Stimulated activated CD8-positive, alpha-beta memory T cell treated with anti-CD3 and anti-CD28 coated beads, Interleukin-12 subunit alpha, Interleukin-12 subunit beta, amount 100 ng/mL, for 24 hours (primary cell): ENCODE results near the gene HOPX.
"Not testable (repeated sequence)": the region's sequence is repeated elsewhere in the genome, so short reads cannot be mapped to it uniquely, and the experiment has no call there.

ENCODE experiments used
- DNase-seq: peaks from one replicate; pipeline ENCODE4 v3.0.0-alpha.2; 2020; ENCODE audit errors: extremely low read depth

Gene HOPX

DNA sequence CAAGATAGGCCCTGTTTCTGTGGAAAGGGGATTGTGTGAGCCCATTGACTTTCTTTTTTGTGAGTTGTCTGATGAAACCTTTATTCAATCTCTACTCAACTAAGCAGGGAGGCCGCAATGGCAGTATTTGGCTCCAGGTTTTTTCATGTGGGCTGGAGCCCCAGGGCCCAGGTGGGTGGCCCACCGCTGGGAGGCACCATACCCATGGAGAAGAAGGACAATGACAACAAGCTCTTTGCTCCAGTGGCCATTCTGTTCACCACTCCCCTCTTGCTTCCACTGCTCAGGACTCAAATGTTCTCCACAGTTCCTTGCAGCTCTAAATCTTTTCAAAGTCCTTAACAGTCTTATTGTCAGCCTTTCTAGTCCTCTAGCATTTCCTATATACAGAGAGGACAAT, 54.1 kb downstream of the HOPX start:
- no peak for DNase-seq

DNA sequence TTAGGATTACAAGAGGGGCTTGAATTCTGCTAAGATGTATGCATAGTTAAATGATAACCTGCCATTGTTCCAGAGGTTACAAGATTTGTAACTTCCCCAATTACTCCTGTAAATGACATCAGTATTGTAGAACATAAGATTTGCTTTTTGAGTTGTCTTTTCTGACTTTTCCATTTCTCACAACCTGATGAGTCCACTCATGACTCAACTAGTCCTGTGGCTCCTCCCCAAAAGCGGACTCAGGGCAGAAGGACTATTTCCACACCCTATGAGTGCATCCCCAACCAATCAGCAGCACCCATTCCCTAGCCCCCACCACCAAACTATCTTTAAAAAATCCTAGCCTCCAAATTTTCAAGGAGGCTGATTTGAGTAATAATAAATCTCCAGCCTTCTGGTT, 54.7 kb downstream of the HOPX start:
- DNase-seq: no peak

DNA sequence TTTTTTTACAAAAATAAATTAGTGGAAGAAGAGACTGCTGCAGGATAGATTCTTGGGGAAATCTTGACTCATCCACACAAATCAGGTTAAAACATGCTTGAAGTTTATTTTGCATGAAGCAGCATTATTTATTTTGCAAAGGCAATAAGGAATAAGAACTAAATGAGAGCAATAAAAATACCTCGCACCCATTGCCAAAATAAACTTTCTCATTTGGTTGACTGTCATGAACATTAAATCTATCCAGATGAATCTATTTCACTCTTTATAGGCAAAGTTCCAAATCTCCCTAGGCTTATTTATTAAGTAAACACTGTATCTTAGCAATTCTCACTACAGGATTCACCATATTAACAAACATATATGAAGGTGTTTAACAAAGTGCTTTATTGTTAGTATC, 58.9 kb downstream of the HOPX start:
- DNase-seq: no peak

DNA sequence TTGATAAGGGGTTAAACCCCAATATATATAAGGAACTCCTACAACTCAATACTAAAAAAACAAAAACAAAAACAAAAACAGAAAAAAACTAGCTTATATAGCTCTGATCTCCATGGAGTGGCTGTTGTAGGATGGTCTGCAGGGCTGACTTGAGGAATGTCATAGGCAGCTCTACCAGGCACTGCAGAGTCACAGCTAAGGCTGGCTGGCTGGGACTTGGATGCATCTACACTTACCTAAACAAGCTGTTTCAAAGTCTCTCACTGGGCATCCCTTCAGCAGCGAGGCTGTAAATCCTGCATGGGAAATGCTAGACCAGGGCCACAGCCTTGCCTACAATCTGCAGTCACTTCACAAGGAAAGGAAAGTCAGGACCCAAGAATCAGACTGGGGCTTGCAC, 61.3 kb downstream of the HOPX start:
- DNase-seq: no peak

DNA sequence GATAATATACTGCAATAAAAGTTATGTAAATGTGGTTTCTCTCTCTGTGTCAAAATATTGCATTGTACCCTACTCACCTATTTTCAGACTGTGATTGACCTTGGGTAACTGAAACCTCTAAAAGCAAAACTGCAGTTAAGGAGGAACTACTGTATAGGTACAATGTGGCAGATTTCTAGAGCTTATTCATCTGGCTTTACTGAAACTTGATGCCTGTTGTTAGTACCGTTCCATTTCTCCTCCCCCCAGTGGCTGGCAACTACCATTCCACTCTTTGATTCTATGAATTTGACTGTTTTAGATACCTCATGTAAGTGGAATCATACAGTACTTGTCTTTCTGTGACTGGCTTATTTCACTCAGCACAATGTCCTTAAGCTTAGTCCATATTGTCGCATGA, 61.9 kb downstream of the HOPX start:
- no peak for DNase-seq

DNA sequence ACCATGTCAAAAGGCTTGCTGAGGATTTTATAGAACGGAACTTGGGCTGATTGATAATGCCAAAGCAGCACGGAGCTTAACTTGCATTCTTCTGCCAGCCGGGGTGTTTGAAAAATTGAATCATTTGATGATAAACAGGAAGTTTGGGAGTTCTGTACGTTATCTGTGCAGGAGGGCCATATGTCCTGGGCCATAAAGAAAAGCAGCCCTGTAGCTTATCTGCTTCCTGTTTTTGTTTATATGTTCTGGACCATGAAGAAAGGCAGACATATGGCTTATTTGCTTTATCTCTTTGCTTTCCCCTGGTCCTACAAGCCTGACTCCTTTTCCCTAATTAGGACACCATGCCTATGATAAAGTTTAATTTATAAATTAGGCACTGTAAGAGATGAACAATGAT, 62.4 kb downstream of the HOPX start:
- DNase-seq: no peak

DNA sequence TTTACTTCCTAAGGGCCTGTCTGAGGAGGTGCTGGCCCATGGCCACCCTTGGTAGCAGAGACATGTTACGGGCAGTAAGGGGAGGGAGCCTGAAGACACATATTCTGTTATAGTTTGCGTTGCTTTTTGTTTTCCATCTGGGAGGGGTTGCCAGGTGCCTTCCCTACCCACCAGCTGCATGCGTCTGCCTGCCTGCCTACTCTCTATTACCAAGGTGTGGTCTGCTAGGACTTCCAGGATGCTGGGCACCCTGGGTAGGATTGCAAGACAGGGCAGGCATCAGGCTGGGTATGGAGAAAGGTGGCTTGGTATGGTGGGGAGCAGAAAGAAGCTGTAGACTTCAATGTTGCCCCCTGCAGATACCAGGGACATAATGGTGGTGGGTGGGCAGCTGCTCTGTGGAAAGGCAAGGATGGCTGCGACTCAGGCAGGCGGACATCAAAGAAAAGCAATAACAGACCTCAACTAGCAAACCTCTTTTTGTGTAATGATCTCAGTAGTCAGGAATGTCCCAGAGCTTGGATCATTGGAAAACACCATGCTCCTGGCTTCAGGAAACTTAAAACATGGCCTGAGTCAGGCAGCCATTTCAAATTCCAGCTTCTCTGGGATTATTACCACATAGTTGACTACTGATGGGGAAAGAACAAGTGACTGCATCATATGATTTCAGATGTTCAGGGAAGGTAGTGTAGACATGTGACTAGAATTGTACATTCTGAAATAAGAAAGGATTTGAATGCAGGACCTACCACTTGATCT, 67.8 kb downstream of the HOPX start:
- DNase-seq: no peak

DNA sequence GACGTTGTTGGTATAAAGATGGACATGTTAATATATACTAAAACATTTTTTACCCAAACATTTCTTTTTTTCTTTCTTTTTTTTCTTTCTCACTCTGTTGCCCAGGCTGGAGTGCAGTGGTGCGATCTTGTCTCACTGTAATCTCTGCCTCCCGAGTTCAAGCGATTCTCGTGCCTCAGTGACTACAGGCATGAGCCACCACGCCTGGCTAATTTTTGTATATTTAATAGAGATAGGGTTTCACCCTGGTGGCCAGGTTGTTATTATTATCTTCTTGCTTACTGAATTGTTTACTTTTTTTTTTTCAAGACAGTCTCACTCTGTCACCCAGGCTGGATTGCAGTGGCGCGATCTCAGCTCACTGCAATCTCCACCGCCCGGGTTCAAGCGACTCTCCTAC, 68.8 kb downstream of the HOPX start:
- DNase-seq: no peak

DNA sequence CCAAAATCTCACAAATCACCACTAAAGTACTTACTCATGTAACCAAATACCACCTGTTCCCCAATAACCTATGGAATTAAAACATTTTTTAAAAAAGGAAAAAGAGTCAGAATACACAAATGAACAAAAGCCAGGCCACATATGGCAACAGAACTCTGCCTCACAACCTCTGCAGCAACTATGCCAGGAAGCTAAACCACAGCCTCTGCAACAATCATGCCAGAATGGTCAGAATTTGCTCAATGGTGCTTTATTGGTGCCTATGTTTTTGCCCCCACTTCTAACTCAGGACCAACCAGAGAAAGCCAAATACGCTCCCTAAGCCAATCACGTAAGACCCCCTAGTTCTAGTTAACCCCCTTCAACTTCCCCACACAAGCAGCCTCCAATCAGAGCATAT, 69.6 kb downstream of the HOPX start:
- no peak for DNase-seq

DNA sequence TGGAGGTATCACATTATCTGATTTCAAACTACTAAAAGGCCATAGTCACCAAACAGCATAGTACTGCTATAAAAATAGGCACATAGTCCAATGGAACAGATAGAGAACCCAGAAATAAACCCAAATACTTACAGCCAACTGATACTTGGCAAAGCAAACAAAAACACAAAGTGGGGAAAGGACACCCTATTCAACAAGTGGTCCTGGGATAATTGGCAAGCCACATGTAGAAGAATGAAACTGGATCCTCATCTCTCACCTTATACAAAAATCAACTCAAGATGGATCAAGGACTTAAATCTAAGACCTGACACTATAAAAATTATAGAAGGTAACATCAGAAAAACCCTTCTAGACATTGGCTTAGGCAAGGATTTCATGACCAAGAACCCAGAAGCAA, 70.9 kb downstream of the HOPX start:
- DNase-seq: not testable (repeated sequence)

DNA sequence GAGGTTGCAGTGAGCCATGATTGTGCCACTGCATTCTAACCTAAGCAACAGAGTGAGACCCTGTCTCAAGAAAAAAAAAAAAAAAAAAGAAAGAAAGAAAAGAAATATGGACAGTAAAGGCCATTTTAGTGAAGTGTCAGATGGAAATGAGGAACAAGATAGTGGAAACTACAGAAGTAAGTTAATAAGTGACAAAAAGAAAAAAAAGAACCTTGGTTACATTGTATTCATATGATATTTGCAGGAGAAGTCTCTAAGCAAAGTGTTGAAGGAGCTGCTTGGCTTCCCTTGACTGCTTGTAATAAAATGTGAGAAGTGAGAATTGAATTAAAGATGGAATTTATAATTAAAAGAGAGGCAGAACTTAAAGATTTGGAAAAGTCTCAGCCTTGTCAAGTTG, 73.2 kb downstream of the HOPX start:
- no peak for DNase-seq

DNA sequence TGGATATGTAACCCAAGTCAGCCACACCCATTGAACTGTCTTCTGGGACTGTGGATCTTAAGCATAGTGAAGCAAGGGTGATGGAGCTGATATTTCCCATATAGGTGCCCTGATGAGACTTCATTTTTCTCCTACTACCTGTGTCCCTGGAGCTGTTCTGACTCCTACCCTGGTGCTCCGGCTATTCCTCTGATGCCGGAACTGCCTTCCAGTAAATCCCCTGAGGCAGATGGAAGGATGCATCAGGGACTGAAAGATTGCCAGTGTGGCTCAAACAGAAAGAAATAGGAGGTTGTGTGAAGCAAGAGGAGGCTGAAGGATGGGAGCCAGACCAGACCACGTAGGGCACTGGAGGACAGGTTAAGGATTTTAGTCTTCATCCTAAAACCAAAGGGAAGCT, 74.7 kb downstream of the HOPX start:
- no peak for DNase-seq

DNA sequence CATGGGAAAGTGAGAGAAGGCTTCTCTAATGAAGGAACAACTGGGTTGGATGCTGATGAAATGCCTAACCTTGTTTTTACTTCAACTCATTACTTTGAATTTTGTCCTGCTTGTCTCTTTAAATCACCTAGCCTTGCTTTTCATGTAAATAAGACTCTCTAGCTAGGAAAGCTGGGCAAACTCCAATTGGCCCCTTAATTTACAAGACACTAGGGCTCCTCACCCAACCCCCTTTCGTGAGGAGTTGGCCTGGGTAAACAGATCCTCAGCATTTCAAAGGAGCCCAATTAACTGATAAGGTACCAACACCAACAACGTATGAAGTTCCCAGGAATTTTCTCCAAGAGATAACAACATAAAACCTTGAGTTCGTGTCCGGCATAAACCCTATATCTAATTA, 75.6 kb downstream of the HOPX start:
- DNase-seq: not testable (repeated sequence)

DNA sequence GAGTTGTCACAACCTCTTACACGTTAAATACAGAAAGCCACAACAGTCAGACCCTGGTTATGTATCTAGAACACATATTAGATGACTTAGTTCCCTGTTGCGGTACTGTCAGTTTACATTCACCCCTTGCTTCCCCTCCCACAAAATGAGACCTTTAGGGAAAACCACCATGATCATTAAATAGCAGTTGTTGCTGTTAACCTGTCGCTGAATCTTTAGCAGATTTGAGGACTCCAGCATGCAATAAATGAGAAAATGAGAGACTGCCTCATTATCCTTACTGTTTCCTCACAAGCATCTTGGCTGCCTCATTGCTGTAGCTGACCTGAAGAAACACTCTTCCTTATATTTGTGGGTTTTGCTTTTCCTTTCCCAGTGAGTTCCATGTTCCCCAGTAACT, 77.8 kb downstream of the HOPX start:
- no peak for DNase-seq
